Fibroblast of lung (primary cell): ENCODE results near the gene TROAP. TPM values are rescaled to one million over a fixed set of nuclear protein-coding genes. Genes with fewer than 3 reads are reported as not detected.
"Not testable (repeated sequence)": the region's sequence is repeated elsewhere in the genome, so short reads cannot be mapped to it uniquely, and the experiment has no call there.

ENCODE experiments used
- DNase-seq, 2 donors: peaks; one replicate each; pipeline versions ENCODE4 v3.0.0 to v3.0.0-alpha.2; 2010; ENCODE audit warnings: low read depth in 2 of 2
- H2AFZ ChIP-seq: 2 replicates; pipeline ENCODE4 v1.5.1; 2012; ENCODE audit warnings: low read length, control low read depth, inconsistent platforms
- H3K27ac ChIP-seq: 2 replicates; pipeline ENCODE4 v1.5.1; 2011; ENCODE audit warnings: low read length, control low read depth; ENCODE audit not compliant: insufficient read depth
- H3K27me3 ChIP-seq: 2 replicates; pipeline ENCODE4 v1.5.1; 2011; ENCODE audit warnings: mild to moderate bottlenecking, low read length; ENCODE audit not compliant: control insufficient read depth, insufficient read depth
- H3K36me3 ChIP-seq: 2 replicates; pipeline ENCODE4 v1.5.1; 2011; ENCODE audit warnings: low read length; ENCODE audit not compliant: control insufficient read depth, insufficient read depth
- H3K4me1 ChIP-seq: 2 replicates; pipeline ENCODE4 v1.5.1; 2011; ENCODE audit warnings: low read length; ENCODE audit not compliant: control insufficient read depth, insufficient read depth; ENCODE audit errors: extremely low read depth
- H3K4me2 ChIP-seq: 2 replicates; pipeline ENCODE4 v1.5.1; 2011; ENCODE audit warnings: low read length, control low read depth; ENCODE audit not compliant: insufficient read depth; ENCODE audit errors: extremely low read depth
- H3K4me3 ChIP-seq, 4 experiments: fragments of 200-600 bp in 1 of 4; sonication (generic) in 1 of 4; replicated peaks in 1 of 4; 2 replicates each; pipeline ENCODE4 v1.5.1; 2011 to 2016; ENCODE audit warnings: low read length in 4 of 4, low read depth in 3 of 4, mild to moderate bottlenecking in 3 of 4, control low read depth in 2 of 4, inconsistent platforms in 1 of 4, mixed read lengths in 1 of 4; ENCODE audit not compliant: insufficient read depth in 1 of 4; ENCODE audit errors: control extremely low read depth in 1 of 4
- H3K79me2 ChIP-seq: 2 replicates; pipeline ENCODE4 v1.5.1; 2012; ENCODE audit warnings: mild to moderate bottlenecking, low read length, inconsistent platforms; ENCODE audit not compliant: control insufficient read depth, insufficient read depth
- H3K9ac ChIP-seq: 2 replicates; pipeline ENCODE4 v1.5.1; 2011; ENCODE audit warnings: mild to moderate bottlenecking, low read length, control low read depth; ENCODE audit not compliant: insufficient read depth
- H3K9me3 ChIP-seq: 2 replicates; pipeline ENCODE4 v1.5.1; 2012; ENCODE audit warnings: low read depth, low read length; ENCODE audit not compliant: control insufficient read depth, insufficient read depth
- H4K20me1 ChIP-seq: 2 replicates; pipeline ENCODE4 v1.5.1; 2011; ENCODE audit warnings: low read length; ENCODE audit not compliant: control insufficient read depth, insufficient read depth; ENCODE audit errors: extremely low read depth
- CTCF ChIP-seq, 2 donors: IDR thresholded peaks in 1 of 2; conservative IDR thresholded peaks in 1 of 2; 1 replicate in 1 of 2; 2 replicates in 1 of 2; pipeline ENCODE4 v1.5.1; 2011 to 2012; ENCODE audit warnings: low read length in 2 of 2, control low read depth in 1 of 2, inconsistent platforms in 1 of 2, low read depth in 1 of 2, mild to moderate bottlenecking in 1 of 2
- EZH2 ChIP-seq: IDR thresholded peaks from 2 replicates; pipeline ENCODE4 v1.5.1; 2012; ENCODE audit warnings: low read length, control low read depth, mild to moderate bottlenecking; ENCODE audit errors: missing control alignments
- polyA plus RNA-seq, 2 donors: library from polyadenylated mRNA; depleted of rRNA in 1 of 2; stranded (reverse) in 1 of 2; unstranded in 1 of 2; fragments of >200 nt; gene quantifications; 2 replicates each; pipeline ENCODE4 v1.2.1, GENCODE V29; 2011 to 2012; ENCODE audit warnings: missing spikeins in 1 of 2
- total RNA-seq: library from RNA; depleted of rRNA; stranded (reverse); fragments of >200 nt; gene quantifications from 2 replicates; pipeline ENCODE4 v1.2.1, GENCODE V29; 2014

Gene TROAP
- total and polyA plus RNA-seq, 2 donors (not counting 1 experiment from before 2014, with no cell fraction given) = 4.8 to 6.3 TPM

- H4K20me1 ChIP-seq = no peaks in the 10 kb centered on the region
- H3K4me2 ChIP-seq = no peak overlapping the region
- no peak overlapping the region for H3K9ac ChIP-seq
- no peaks in the 10 kb centered on the region for H3K79me2 ChIP-seq
- no peaks in the 10 kb centered on the region for H3K36me3 ChIP-seq
- no peaks in the 10 kb centered on the region for H3K4me1 ChIP-seq
- no peak for DNase-seq
- no peaks in the 10 kb centered on the region for H3K9me3 ChIP-seq
- no peak overlapping the region for H2AFZ ChIP-seq
- H3K27ac ChIP-seq = no peak overlapping the region
- H3K4me3 ChIP-seq = no peak overlapping the region
- H3K27me3 ChIP-seq = no peaks in the 10 kb centered on the region
- TF ChIP-seq EZH2 = no peak
- no peak for TF ChIP-seq CTCF (conservative IDR thresholded peaks at IDR 0.05 in 1 of 2, IDR thresholded peaks at IDR 0.05 in 1 of 2; ENCODE audit: low read depth in 1 of 2, low read length in 2 of 2)
Observed at GRCh38 chr12:49282302-49282701, 40.8 kb upstream of the TROAP start.

- H3K4me2 ChIP-seq, H3K27ac ChIP-seq, DNase-seq, H4K20me1 ChIP-seq, H2AFZ ChIP-seq, H3K4me3 ChIP-seq, H3K27me3 ChIP-seq, H3K9ac ChIP-seq, H3K4me1 ChIP-seq, H3K9me3 ChIP-seq, H3K79me2 ChIP-seq, H3K36me3 ChIP-seq: not testable (repeated sequence)
Observed at GRCh38 chr12:49282740-49283375, 40.2 kb upstream of the TROAP start.

GRCh38 chr12:49283541-49284429 lies 39.3 kb upstream of the TROAP start:
- Histone ChIP-seq H3K4me3 (no peak overlapping the region), H3K9ac (no peak overlapping the region), H4K20me1 (no peaks in the 10 kb centered on the region), H3K27me3 (no peaks in the 10 kb centered on the region), H3K9me3 (no peaks in the 10 kb centered on the region), H3K27ac (no peak overlapping the region), H3K36me3 (no peaks in the 10 kb centered on the region), H3K4me1 (no peaks in the 10 kb centered on the region), H3K4me2 (no peak overlapping the region), H3K79me2 (no peaks in the 10 kb centered on the region), H2AFZ (no peak overlapping the region)
- DNase-seq = no peak
- TF ChIP-seq CTCF (conservative IDR thresholded peaks at IDR 0.05 in 1 of 2, IDR thresholded peaks at IDR 0.05 in 1 of 2; ENCODE audit: low read depth in 1 of 2, low read length in 2 of 2) = peak in 1 of 2 donors; percentile 21
- TF ChIP-seq EZH2 = no peak
